Adipocyte (in vitro differentiated cells): ENCODE results near the gene TMBIM4.
A peak's percentile ranks its signal among the peaks of the same experiment; 100 is the strongest.
"Not testable (repeated sequence)": the region's sequence is repeated elsewhere in the genome, so short reads cannot be mapped to it uniquely, and the experiment has no call there.

ENCODE experiments used
- DNase-seq: peaks from one replicate; pipeline ENCODE4 v3.0.0-alpha.2; 2015; ENCODE audit warnings: low read depth
- H3K27me3 ChIP-seq: replicated peaks from 2 replicates; pipeline ENCODE4 v1.7.0; 2013; ENCODE audit warnings: mild to moderate bottlenecking, low read length, moderate library complexity; ENCODE audit not compliant: control insufficient read depth, insufficient read depth
- H3K36me3 ChIP-seq: 2 replicates; pipeline ENCODE4 v1.7.0; 2013; ENCODE audit warnings: low read length, mild to moderate bottlenecking, moderate library complexity; ENCODE audit not compliant: control insufficient read depth, insufficient read depth, severe bottlenecking
- H3K4me1 ChIP-seq: 2 replicates; pipeline ENCODE4 v1.7.0; 2013; ENCODE audit warnings: mild to moderate bottlenecking, low read length, moderate library complexity; ENCODE audit not compliant: control insufficient read depth, insufficient read depth
- H3K4me3 ChIP-seq: 2 replicates; pipeline ENCODE4 v1.7.0; 2013; ENCODE audit warnings: mild to moderate bottlenecking, low read length, moderate library complexity
- H3K9ac ChIP-seq: 2 replicates; pipeline ENCODE4 v1.7.0; 2013; ENCODE audit warnings: mild to moderate bottlenecking, low read length, moderate library complexity
- H3K9me3 ChIP-seq: 2 replicates; pipeline ENCODE4 v1.7.0; 2013; ENCODE audit warnings: mild to moderate bottlenecking, low read length, moderate library complexity; ENCODE audit not compliant: control insufficient read depth

TMBIM4 gene

DNA sequence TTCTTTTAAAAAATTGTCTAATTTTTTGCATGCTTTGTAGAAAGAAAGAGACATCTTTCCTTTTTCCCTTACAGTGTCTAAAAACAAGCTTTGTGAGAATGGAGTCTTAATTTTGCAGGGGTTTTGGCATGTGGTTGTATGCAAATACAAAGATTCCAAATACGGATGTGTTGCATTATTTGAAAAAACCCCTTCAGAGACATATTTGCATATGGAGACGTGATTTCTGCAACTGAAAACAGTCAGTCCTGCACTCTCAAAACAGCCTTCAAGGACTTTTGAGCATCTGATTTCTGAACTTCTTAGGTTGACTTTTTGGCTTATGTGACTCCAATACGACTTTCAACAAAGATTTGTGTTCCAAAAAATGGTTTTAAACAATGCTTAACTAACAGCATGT, 27.0 kb upstream of the TMBIM4 start:
- Histone ChIP-seq H3K4me3 (peak overlapping the region; percentile 68), H3K27me3 (no peaks in the 10 kb centered on the region), H3K9ac (peak overlapping the region; percentile 33), H3K36me3 (peaks cover 19% of the 10 kb centered on the region), H3K9me3 (peaks cover 4% of the 10 kb centered on the region), H3K4me1 (peaks cover 35% of the 10 kb centered on the region)
- DNase-seq = no peak

DNA sequence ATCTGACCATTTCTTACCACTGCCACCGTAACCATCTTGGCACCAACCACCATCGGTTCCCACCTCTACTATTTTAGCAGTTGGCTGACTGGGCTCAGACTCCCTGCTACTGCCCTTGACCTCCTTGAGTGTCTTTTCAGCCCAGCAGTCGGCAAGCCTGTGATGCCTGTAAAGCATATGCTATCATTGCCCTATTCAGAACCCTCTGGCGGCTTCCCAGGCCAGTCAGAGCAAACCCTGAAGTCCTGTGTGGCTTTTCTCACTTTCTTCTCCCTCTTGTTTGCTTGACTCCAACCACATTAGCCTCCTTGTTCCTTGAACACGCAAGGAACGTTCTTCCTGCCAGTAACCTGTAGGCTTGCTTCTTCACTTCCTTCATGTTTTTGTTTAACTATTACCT, 25.4 kb upstream of the TMBIM4 start:
- no peaks in the 10 kb centered on the region for H3K27me3 ChIP-seq
- DNase-seq = no peak
- peaks cover 50% of the 10 kb centered on the region for H3K4me1 ChIP-seq
- H3K36me3 ChIP-seq = peaks cover 19% of the 10 kb centered on the region
- peaks cover 3% of the 10 kb centered on the region for H3K9me3 ChIP-seq
- H3K4me3 ChIP-seq = no peak overlapping the region
- no peak overlapping the region for H3K9ac ChIP-seq

DNA sequence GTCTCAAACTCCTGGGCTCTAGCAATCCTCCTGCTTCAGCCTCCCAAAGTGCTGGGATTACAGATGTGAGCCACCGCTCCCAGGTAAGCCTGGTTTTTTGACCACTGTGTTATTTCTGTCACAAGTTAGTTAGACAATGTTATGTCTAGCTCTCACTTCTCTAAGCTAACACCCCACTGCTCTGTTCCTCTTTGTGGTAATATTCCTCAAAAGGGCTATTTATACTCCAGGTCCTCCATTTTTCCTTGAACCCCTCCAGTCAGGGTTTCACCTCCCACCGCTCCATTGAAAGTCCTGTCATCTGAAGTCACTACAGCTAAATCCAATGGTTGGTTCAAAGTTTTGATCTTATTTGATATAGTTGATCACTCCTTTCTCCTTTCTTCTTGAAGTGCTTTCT, 24.3 kb upstream of the TMBIM4 start:
- no peak for DNase-seq
- H3K4me1 ChIP-seq = peaks cover 43% of the 10 kb centered on the region

DNA sequence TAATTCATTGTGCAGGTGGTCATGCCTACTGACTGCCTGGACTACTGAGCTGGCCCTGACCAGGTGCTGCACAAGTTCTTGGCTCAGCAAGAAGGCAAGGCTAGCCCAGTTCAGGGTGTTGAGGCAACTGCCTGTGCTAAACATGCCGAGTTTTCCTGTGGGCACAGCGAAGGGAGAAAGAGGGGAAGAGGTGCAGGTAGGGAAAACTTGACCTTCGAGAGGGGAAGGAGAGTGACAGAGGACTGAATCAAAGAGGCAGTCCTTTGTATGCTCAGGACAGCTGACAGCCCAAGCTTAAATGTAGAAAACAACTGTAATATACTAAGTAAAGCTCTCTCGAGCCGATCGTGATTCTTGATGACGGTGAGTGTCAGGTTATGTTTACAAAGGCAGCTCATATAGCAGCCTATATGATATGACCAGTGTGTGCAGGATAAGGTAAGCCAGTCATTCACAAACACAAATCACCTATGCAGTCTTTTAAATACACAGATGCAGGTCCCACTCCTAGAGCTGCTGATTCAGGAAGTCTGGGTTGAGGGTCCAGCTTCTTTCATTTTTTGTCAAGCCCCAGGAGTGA, 21.8 kb upstream of the TMBIM4 start:
- H3K4me3 ChIP-seq = peak overlapping the region; percentile 90
- H3K9ac ChIP-seq = no peak overlapping the region
- DNase-seq = no peak
- H3K27me3 ChIP-seq = no peaks in the 10 kb centered on the region
- peaks cover 26% of the 10 kb centered on the region for H3K4me1 ChIP-seq
- H3K9me3 ChIP-seq = no peaks in the 10 kb centered on the region
- peaks cover 19% of the 10 kb centered on the region for H3K36me3 ChIP-seq

More for the DNA sequence above, 24.3 kb upstream of the TMBIM4 start:
- H3K4me3 ChIP-seq = no peak overlapping the region
- no peaks in the 10 kb centered on the region for H3K9me3 ChIP-seq
- H3K36me3 ChIP-seq = peaks cover 19% of the 10 kb centered on the region
- no peaks in the 10 kb centered on the region for H3K27me3 ChIP-seq
- no peak overlapping the region for H3K9ac ChIP-seq

GRCh38 chr12:66190519-66191370, 20.9 kb upstream of the TMBIM4 start:
- peaks cover 26% of the 10 kb centered on the region for H3K4me1 ChIP-seq
- peaks cover 19% of the 10 kb centered on the region for H3K36me3 ChIP-seq
- no peak for DNase-seq
- no peaks in the 10 kb centered on the region for H3K27me3 ChIP-seq
- H3K9ac ChIP-seq = peak overlapping the region; percentile 90
- H3K4me3 ChIP-seq = peak overlapping the region; percentile 90
- no peaks in the 10 kb centered on the region for H3K9me3 ChIP-seq

DNA sequence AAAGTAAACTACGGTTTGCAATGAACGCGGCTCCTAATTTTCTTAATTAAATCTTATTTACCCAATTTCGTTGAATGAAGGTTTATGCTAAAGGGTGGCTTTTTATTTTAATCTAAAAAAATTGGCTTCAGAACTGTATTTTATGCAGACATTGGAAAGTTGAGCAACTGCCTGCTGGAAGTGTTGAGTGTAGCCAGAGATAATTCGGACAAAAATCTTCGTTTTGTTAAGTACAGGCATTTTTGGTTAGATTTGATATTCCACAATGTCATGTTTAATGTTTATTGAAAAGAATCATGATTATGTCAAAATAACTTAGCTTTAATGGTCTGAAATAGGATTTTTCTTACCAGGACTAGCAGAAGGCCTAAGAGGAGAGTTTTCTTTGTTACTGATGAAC, 20.1 kb upstream of the TMBIM4 start:
- DNase-seq = no peak
- Histone ChIP-seq H3K4me1 (peaks cover 26% of the 10 kb centered on the region), H3K9me3 (no peaks in the 10 kb centered on the region), H3K27me3 (no peaks in the 10 kb centered on the region), H3K36me3 (peaks cover 12% of the 10 kb centered on the region), H3K9ac (peak overlapping the region; percentile 90), H3K4me3 (peak overlapping the region; percentile 90)

DNA sequence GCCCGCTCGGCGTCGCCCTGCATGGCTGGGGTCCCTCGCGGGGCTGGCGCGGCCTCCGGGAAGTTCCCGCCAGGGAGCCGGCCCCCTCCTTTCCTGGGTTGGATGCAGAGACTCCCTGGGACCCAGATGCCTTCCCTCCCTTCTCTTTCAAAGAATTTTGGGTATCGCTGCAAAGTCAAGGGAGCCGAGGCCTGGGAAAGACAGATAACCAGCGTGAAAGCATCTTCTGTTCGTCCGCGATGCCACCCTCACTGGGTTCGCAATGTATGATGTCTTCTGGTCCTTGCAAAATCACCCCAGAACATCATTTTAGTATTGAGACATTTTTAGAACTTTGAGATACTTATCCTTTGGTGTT, 19.7 kb upstream of the TMBIM4 start:
- H3K4me1 ChIP-seq = peaks cover 26% of the 10 kb centered on the region
- H3K9ac ChIP-seq = peak overlapping the region; percentile 90
- no peaks in the 10 kb centered on the region for H3K9me3 ChIP-seq
- H3K27me3 ChIP-seq = no peaks in the 10 kb centered on the region
- H3K4me3 ChIP-seq = peak overlapping the region; percentile 90
- no peak for DNase-seq
- peaks cover 10% of the 10 kb centered on the region for H3K36me3 ChIP-seq

- DNase-seq = peak; percentile 52
- H3K4me3 ChIP-seq = peak within 1 kb of the TSS; percentile 90
- H3K27me3 ChIP-seq = no peaks in the 10 kb centered on the region
- no peaks in the 10 kb centered on the region for H3K9me3 ChIP-seq
- H3K9ac ChIP-seq = peak within 1 kb of the TSS; percentile 90
- peaks cover 4% of the 10 kb centered on the region for H3K36me3 ChIP-seq
- peaks cover 26% of the 10 kb centered on the region for H3K4me1 ChIP-seq
Observed at GRCh38 chr12:66188584-66189485, 19.0 kb upstream of the TMBIM4 start, which contains the start of gene IRAK3. TSS of gene IRAK3 (plus strand) at chr12:66189214. CDS start at chr12:66189300, 86 bp downstream.

GRCh38 chr12:66187821-66188220, 18.0 kb upstream of the TMBIM4 start:
- Histone ChIP-seq H3K9ac (no peak overlapping the region), H3K36me3 (no peaks in the 10 kb centered on the region), H3K9me3 (no peaks in the 10 kb centered on the region), H3K27me3 (no peaks in the 10 kb centered on the region), H3K4me3 (no peak overlapping the region), H3K4me1 (peaks cover 26% of the 10 kb centered on the region)
- DNase-seq = no peak

DNA sequence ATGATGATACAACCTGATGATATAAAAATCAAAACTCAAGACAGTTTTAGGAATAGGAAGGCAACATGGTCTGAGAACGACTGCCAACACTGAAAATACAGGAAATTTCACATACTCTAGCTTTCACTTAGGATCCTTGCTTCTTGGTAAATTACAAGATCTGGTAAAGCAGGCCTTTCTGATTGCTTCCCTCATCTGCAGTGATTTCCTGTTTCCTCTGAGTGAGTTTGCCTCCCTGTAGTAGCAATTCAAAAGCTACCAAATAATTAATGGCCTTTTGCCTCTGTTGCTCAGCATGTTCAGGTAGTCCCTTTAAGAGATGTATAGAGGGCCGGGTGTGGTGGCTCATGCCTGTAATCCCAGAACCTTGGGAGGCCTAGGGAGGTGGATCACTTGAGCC, 17.2 kb upstream of the TMBIM4 start:
- no peaks in the 10 kb centered on the region for H3K36me3 ChIP-seq
- no peak overlapping the region for H3K4me3 ChIP-seq
- H3K9me3 ChIP-seq = no peaks in the 10 kb centered on the region
- no peak overlapping the region for H3K9ac ChIP-seq
- no peaks in the 10 kb centered on the region for H3K27me3 ChIP-seq
- H3K4me1 ChIP-seq = peaks cover 26% of the 10 kb centered on the region
- no peak for DNase-seq

DNA sequence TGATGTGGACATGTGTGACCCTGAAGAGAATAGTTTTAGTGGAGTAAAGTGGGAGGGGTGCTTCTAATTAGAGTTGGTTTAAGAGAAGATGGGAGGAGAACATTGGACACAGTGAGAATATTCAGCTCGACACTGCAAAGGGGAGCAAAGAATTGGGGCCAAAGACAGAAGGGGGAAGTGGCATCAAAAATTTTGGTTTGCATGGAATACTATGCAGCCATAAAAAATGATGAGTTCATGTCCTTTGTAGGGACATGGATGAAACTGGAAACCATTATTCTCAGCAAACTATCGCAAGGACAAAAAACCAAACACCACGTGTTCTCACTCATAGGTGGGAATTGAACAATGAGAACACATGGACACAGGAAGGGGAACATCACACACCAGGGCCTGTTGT, 15.0 kb upstream of the TMBIM4 start:
- not testable (repeated sequence) for H3K4me3 ChIP-seq, DNase-seq

More for the DNA sequence above, 15.0 kb upstream of the TMBIM4 start:
- H3K36me3 ChIP-seq, H3K9ac ChIP-seq, H3K9me3 ChIP-seq, H3K4me1 ChIP-seq, H3K27me3 ChIP-seq: not testable (repeated sequence)
